ENCODE results near the gene CHMP6.

DNA sequence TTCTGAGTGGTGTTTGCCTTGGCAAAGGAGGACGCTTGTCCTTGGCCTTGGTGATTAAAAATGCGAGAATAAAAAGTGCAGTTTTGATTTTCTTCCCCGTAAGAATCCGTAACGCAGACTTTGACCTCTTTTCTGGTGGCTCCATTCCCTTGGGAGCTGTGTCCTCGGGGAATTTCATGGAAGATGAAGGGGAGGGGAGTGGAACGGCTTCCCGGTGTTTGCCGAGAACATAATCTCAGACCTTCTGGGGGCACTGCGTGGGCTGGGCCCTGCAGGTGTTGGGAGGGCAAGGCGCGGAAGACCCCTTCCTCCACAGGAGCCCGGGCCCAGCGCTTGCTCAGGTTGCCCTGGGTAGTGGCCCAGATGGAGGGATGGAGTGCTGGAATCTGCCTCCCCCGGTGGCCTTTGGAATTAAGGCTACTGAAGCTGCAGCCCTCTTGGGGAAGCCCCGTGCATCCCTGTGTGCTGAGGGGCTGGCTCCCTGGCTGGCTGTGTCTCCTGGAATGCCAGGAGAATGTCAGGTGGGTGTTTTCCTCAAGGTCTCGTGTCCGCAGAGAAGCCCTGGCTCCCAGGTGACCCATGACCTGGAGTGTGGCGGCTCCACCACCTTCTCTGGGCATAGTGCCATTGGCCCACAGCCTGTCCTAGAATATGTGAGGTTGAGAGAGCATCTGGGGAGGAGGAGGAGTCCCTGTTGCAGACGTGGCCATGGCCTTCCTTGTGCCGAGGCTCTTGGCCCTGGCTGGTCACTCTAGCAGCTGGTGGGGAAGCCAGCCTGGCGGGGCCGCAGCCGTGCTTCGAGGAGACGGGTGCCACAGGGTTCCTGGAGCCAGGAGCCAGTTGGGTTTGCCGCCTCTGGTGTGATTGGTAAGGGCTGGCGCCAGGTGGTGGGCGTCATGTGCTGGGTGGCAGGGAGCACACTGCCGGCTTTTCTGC, 46.4 kb downstream of the CHMP6 start:
- TF ChIP-seq USF2 (CRISPR knock-in tag; IDR thresholded peaks at IDR 0.05) (no peak), ZNF232 (CRISPR knock-in tag; IDR thresholded peaks at IDR 0.05) (no peak), MEIS2 (IDR thresholded peaks at IDR 0.05; ENCODE audit: partially characterized antibody) (no peak), POLR2A (conservative IDR thresholded peaks at IDR 0.05) (no peak), FOXP1 (CRISPR knock-in tag; IDR thresholded peaks at IDR 0.05) (no peak), SMARCA5 (IDR thresholded peaks at IDR 0.05) (no peak), ZNF830 (CRISPR knock-in tag; IDR thresholded peaks at IDR 0.05) (no peak), CBFB (CRISPR knock-in tag; IDR thresholded peaks at IDR 0.05) (no peak), CTCF (IDR thresholded peaks at IDR 0.05 in 2 of 3, conservative IDR thresholded peaks at IDR 0.05 in 1 of 3; ENCODE audit: insufficient read depth in 2 of 3, low read depth in 1 of 3, low read length in 3 of 3) (no peak)
- TF ChIP-seq, protein P1, sequence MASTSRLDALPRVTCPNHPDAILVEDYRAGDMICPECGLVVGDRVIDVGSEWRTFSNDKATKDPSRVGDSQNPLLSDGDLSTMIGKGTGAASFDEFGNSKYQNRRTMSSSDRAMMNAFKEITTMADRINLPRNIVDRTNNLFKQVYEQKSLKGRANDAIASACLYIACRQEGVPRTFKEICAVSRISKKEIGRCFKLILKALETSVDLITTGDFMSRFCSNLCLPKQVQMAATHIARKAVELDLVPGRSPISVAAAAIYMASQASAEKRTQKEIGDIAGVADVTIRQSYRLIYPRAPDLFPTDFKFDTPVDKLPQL (IDR thresholded peaks at IDR 0.05; ENCODE audit: extremely low read depth, insufficient read length): no peak
